Measurements from ENCODE around the gene POLR2C. TPM values are rescaled to one million over a fixed set of nuclear protein-coding genes. Genes with fewer than 3 reads are reported as not detected.

The POLR2C gene
- total and polyA plus RNA-seq, 2 experiments from 2014 or later = 40.0 to 163 TPM

DNA sequence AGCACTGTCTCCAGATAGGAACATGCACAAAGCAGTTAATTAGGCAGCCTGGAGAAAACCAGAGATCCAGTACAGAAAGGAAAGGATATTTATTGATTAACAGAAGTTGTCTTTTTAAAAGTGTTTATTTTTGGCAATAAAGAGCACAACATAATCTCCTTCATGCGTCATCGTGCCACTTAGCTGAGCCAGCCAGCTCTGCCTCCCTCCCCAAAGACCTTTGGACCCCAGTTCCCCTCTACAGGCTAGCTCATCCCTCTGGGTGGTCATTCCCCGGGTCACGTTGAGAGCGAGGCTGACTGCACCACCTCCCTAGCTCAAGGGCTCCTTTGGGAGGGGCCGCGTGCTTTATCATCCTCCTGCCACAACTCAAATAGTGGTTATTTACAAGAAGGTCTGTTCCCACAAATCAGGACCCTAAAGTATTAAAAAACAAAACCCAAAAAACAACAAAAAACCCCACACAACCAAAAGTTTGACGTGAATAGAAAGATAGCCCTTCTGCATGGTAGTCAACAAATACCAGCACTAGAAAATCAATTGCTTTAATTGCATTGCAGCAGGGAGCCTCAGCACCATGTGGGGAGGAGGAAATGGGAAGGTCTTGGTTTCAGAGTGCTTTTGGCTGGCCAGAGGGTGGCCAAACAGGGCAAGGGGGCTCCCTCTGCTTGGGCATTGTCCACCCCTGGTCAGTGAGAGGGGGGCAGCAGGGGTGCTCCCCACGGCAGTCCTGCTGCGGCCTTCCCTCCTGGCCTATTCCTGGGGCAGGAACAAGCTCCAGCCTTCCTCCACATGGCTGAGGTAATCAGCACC, 9.6 kb downstream of the POLR2C start:
- no peaks in the 10 kb centered on the region for H3K9me2 ChIP-seq (ENCODE audit: insufficient read depth)
- H3K27me3 ChIP-seq (replicated peaks; ENCODE audit: insufficient read depth) = no peaks in the 10 kb centered on the region
- peaks cover 39% of the 10 kb centered on the region for H3K36me3 ChIP-seq (ENCODE audit: low read depth)
- no peaks in the 10 kb centered on the region for H3K9me3 ChIP-seq (ENCODE audit: low read depth)
- H3K4me2 ChIP-seq (ENCODE audit: unreplicated experiment) = no peak overlapping the region
- in situ Hi-C loops (cut with MboI) = no loop called here
- DNase-seq = peak; percentile 36
- peaks cover 5% of the 10 kb centered on the region; the same call in 1 of the 2 replicates for H3K4me1 ChIP-seq (ENCODE audit: insufficient read depth)
- H3F3A ChIP-seq (ENCODE audit: insufficient read depth) = peaks cover 43% of the 10 kb centered on the region
- H3K9ac ChIP-seq = no peak overlapping the region
- TF ChIP-seq EZH2 (IDR thresholded peaks at IDR 0.05; ENCODE audit: insufficient read depth, poor library complexity, severe bottlenecking) (no peak), EZH2phosphoT487 (IDR thresholded peaks at IDR 0.05; ENCODE audit: insufficient read depth, low read depth) (no peak)
- WGBS, 2 experiments (ENCODE audit: low coverage in 1 of 2, low lambda C conversion rate in 2 of 2, missing lambda C conversion rate in 2 of 2) = 62 to 67% methylated on average over 10 of the region's 10 CpGs
- H4K20me1 ChIP-seq (ENCODE audit: insufficient read depth) = no peaks in the 10 kb centered on the region
- H2AFZ ChIP-seq = no peak overlapping the region
- no peak overlapping the region for H3K4me3 ChIP-seq
- H3K79me2 ChIP-seq (ENCODE audit: insufficient read depth) = peaks cover 30% of the 10 kb centered on the region
- H3K27ac ChIP-seq = no peak overlapping the region

DNA sequence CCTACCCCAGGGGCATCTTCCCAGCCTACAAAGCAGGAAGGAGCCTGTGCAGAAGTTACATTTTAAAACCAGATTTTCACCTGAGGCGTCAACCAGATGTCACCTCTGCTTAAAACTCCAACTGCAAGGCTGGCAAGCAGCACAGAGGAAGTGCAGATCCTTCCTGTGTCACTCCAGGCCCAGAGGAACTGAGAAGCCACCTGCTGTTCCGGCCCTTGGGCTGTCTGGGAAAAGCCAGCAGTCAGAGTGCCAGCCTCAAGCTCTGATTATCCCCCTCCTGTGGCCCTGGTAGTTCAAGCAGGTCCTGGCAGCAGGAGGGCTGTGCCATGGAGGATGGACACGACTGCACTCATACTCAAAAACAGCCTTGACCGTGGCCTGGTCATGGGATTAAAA, 10.2 kb downstream of the POLR2C start:
- H3K36me3 ChIP-seq (ENCODE audit: low read depth) = peaks cover 33% of the 10 kb centered on the region
- H3K4me1 ChIP-seq (ENCODE audit: insufficient read depth) = peaks cover 5% of the 10 kb centered on the region; the same call in 1 of the 2 replicates

DNA sequence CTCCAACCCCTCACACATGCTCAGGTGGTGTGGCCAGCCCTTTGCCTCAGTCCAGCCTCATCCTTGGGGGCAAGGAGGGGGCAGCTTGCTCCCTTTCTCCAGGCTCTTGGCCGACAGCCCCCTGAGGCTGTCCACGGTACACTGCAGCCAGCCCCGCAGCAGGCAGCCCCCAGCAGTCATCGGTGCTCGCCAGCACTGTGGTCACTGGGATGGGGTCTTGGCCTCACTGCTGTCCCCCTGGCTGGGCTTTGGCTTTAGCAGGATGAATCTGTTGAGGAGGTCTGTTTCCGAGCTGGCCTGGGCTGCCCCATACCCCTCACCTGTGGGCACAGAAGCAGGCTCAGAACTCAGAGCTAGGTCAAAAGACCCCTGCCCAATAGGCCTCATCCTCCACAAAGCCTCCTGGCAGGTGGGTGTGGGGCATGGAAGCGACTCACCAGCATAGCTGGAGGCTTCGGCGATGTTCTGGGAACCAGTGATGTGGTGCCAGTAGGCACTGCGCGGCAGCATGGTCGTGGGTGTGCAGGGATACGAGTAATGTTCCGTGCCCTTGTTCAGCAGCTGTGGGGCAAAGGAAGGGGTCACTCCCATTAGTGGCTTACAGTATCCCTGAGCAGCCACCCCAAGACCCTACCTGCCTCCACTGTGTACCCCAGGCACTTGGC, 10.8 kb downstream of the POLR2C start:
- peaks cover 5% of the 10 kb centered on the region; the same call in 1 of the 2 replicates for H3K4me1 ChIP-seq (ENCODE audit: insufficient read depth)
- peaks cover 35% of the 10 kb centered on the region for H3K79me2 ChIP-seq (ENCODE audit: insufficient read depth)
- H2AFZ ChIP-seq = no peak overlapping the region
- H3K9me2 ChIP-seq (ENCODE audit: insufficient read depth) = no peaks in the 10 kb centered on the region
- no peaks in the 10 kb centered on the region for H3K9me3 ChIP-seq (ENCODE audit: low read depth)
- TF ChIP-seq EZH2phosphoT487 (IDR thresholded peaks at IDR 0.05; ENCODE audit: insufficient read depth, low read depth) = no peak
- no peak for TF ChIP-seq EZH2 (IDR thresholded peaks at IDR 0.05; ENCODE audit: insufficient read depth, poor library complexity, severe bottlenecking)
- H3K9ac ChIP-seq = no peak overlapping the region
- H3K4me3 ChIP-seq = no peak overlapping the region
- DNase-seq = no peak
- H3F3A ChIP-seq (ENCODE audit: insufficient read depth) = peaks cover 32% of the 10 kb centered on the region
- H3K4me2 ChIP-seq (ENCODE audit: unreplicated experiment) = no peak overlapping the region
- 79 to 83% methylated on average over 13 to 14 of the region's 14 CpGs for WGBS, 2 experiments (ENCODE audit: low coverage in 1 of 2, low lambda C conversion rate in 2 of 2, missing lambda C conversion rate in 2 of 2)
- no peaks in the 10 kb centered on the region for H3K27me3 ChIP-seq (replicated peaks; ENCODE audit: insufficient read depth)
- peaks cover 26% of the 10 kb centered on the region for H3K36me3 ChIP-seq (ENCODE audit: low read depth)
- no peak overlapping the region for H3K27ac ChIP-seq
- in situ Hi-C loops (cut with MboI) = no loop called here
- H4K20me1 ChIP-seq (ENCODE audit: insufficient read depth) = no peaks in the 10 kb centered on the region

More for the DNA sequence above, 10.2 kb downstream of the POLR2C start:
- Histone ChIP-seq H3K9me2 (ENCODE audit: insufficient read depth) (no peaks in the 10 kb centered on the region), H3F3A (ENCODE audit: insufficient read depth) (peaks cover 38% of the 10 kb centered on the region), H3K9ac (no peak overlapping the region), H2AFZ (no peak overlapping the region), H3K27ac (no peak overlapping the region), H3K9me3 (ENCODE audit: low read depth) (no peaks in the 10 kb centered on the region), H4K20me1 (ENCODE audit: insufficient read depth) (no peaks in the 10 kb centered on the region), H3K4me3 (no peak overlapping the region), H3K27me3 (replicated peaks; ENCODE audit: insufficient read depth) (no peaks in the 10 kb centered on the region), H3K79me2 (ENCODE audit: insufficient read depth) (peaks cover 35% of the 10 kb centered on the region), H3K4me2 (ENCODE audit: unreplicated experiment) (no peak overlapping the region)
- in situ Hi-C loops (cut with MboI) = no loop called here
- WGBS, 2 experiments (ENCODE audit: low coverage in 1 of 2, low lambda C conversion rate in 2 of 2, missing lambda C conversion rate in 2 of 2) = 70 to 76% methylated on average over 3 to 4 of the region's 4 CpGs
- TF ChIP-seq EZH2 (IDR thresholded peaks at IDR 0.05; ENCODE audit: insufficient read depth, poor library complexity, severe bottlenecking) (no peak), EZH2phosphoT487 (IDR thresholded peaks at IDR 0.05; ENCODE audit: insufficient read depth, low read depth) (no peak)
- DNase-seq = no peak

DNA sequence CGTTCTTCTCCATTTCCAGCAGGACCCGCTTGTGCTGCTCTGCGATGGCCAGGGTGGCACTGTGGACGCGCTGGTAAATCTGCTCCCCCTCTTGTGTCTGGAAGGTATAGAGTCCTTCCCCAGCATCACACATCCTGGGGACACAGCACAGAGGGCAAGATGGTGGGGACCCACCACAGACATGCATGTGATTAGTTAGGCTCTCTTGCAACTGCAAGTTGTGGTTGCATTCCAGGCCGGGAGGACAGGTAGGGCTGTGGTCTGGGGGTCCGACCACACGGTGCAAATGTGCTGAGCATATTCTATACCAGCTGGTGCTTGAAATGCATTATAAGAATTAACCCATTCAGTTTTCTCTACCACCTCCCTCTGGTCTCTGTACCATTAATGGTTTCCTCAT, 11.4 kb downstream of the POLR2C start:
- Histone ChIP-seq H3F3A (ENCODE audit: insufficient read depth) (peaks cover 26% of the 10 kb centered on the region), H3K9ac (no peak overlapping the region), H3K4me3 (no peak overlapping the region), H4K20me1 (ENCODE audit: insufficient read depth) (no peaks in the 10 kb centered on the region), H2AFZ (no peak overlapping the region), H3K9me2 (ENCODE audit: insufficient read depth) (no peaks in the 10 kb centered on the region), H3K4me1 (ENCODE audit: insufficient read depth) (peaks cover 9% of the 10 kb centered on the region), H3K79me2 (ENCODE audit: insufficient read depth) (peaks cover 35% of the 10 kb centered on the region), H3K27ac (no peak overlapping the region), H3K36me3 (ENCODE audit: low read depth) (peaks cover 25% of the 10 kb centered on the region), H3K9me3 (ENCODE audit: low read depth) (no peaks in the 10 kb centered on the region), H3K27me3 (replicated peaks; ENCODE audit: insufficient read depth) (no peaks in the 10 kb centered on the region), H3K4me2 (ENCODE audit: unreplicated experiment) (no peak overlapping the region)
- in situ Hi-C loops (cut with MboI) = no loop called here
- WGBS, 2 experiments (ENCODE audit: low coverage in 1 of 2, low lambda C conversion rate in 2 of 2, missing lambda C conversion rate in 2 of 2) = 73% methylated on average over 5 to 8 of the region's 8 CpGs
- TF ChIP-seq EZH2phosphoT487 (IDR thresholded peaks at IDR 0.05; ENCODE audit: insufficient read depth, low read depth) (no peak), EZH2 (IDR thresholded peaks at IDR 0.05; ENCODE audit: insufficient read depth, poor library complexity, severe bottlenecking) (no peak)
- DNase-seq = no peak

Measured in GM23248 (cell line).